Activated naive CD4-positive, alpha-beta T cell treated with anti-CD3 and anti-CD28 coated beads for 36 hours (primary cell): ENCODE results near the gene ANKRD6. TPM values are rescaled to one million over a fixed set of nuclear protein-coding genes. Genes with fewer than 3 reads are reported as not detected.
"Not testable (repeated sequence)": the region's sequence is repeated elsewhere in the genome, so short reads cannot be mapped to it uniquely, and the experiment has no call there.

Source experiments
- CTCF ChIA-PET: fragments of 350-600 bp; sonication (Branson Sonifier 250); formaldehyde crosslinking; loops from one replicate; lab custom pipeline; 2021; ENCODE audit warnings: antibody characterized with exemption; lab: Charles Lee
- DNase-seq: peaks from one replicate; pipeline ENCODE4 v3.0.0-alpha.2; 2020
- H3K27ac Mint-ChIP-seq: one replicate; pipeline ENCODE4 v1.8.0; 2021; ENCODE audit warnings: mild to moderate bottlenecking, mixed read lengths
- H3K27me3 Mint-ChIP-seq: one replicate; pipeline ENCODE4 v1.8.0; 2021; ENCODE audit warnings: low read depth, mixed read lengths
- H3K36me3 Mint-ChIP-seq: one replicate; pipeline ENCODE4 v1.8.0; 2021; ENCODE audit warnings: low read depth, mixed read lengths
- H3K4me1 Mint-ChIP-seq: one replicate; pipeline ENCODE4 v1.8.0; 2021; ENCODE audit warnings: low read depth, mixed read lengths
- H3K4me3 Mint-ChIP-seq: one replicate; pipeline ENCODE4 v1.8.0; 2021; ENCODE audit warnings: mild to moderate bottlenecking, moderate library complexity, mixed read lengths
- H3K9me3 Mint-ChIP-seq: one replicate; pipeline ENCODE4 v1.8.0; 2021; ENCODE audit warnings: mixed read lengths
- intact Hi-C: fragments of 100-400 bp; cut with micrococcal nuclease; formaldehyde crosslinking; loops from one replicate; pipeline ENCODE4 v1.15.1; 2023
- total RNA-seq, 2 experiments: library from RNA; stranded (reverse); gene quantifications; one replicate each; pipeline ENCODE4 v1.2.3, GENCODE V29; 2021

ANKRD6 gene
- total RNA-seq = 1 to 10 TPM; 1.5 to 1.6 TPM

DNA sequence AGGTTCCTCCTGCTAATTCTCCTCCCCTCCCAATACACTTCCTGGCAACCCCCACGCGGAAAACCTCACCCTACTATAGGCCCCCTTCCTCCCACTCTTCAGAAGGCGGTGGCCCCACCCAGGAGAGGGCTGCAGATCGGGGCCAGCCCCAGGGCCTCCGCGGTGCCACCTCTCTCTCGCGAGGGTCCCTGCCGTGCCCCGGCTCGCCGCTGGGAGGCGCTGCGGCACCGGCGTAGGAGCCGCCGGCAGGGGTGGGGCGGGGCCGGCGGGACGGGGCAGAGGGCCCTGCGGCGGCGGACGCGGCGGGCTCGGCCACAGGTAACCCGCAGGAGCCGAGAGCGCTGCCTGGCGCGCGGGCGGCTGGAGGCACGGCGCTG is at the start of gene ANKRD6:
Gene ANKRD6 (plus strand): TSS at position 278 of the 377 bp plus-strand sequence. CDS start 133,825 bp downstream, outside the sequence.
- Mint-ChIP-seq H3K9me3 (no peaks in the 10 kb centered on the region), H3K27me3 (no peaks in the 10 kb centered on the region), H3K36me3 (no peaks in the 10 kb centered on the region), H3K27ac (no peak within 1 kb of the TSS), H3K4me1 (peaks cover 10% of the 10 kb centered on the region), H3K4me3 (peak within 1 kb of the TSS; percentile 69)
- CTCF ChIA-PET = interaction anchor here (0.6 to 3.7 kb wide), 32 partner anchors 9 to 336 kb away, joined by 3 to 43 read pairs (median 4); partner anchors contain the start of genes LYRM2 and RRAGD
- intact Hi-C loops = loop anchor here (1.0 to 2.0 kb wide), 5 partner anchors 21 to 1046 kb away; partner anchors contain the start of genes LYRM2 and RRAGD
- DNase-seq = peak; percentile 77

DNA sequence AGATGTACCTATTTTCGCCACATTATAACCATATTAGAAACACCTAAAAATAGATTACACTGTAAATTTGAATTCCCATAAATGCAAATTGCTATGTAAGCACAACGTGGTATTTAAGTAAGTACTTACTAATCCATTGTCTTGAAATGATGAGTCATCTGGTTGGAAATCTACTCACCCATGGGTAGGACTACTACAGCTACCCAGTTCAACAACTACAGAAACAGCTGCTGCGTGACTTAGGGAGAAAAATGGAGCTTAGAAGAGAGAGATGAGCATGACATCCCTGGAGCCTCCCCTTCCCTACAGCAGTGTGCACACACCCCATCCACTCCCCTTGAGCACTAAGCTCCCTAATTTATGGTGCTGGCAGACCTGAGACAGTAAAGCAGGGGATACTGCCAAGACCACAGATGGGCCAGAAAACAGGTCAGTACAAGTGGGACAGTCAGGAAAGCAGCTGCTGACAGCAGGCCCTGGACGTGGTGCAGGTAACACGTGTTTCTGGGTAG is 47.7 kb upstream of the ANKRD6 start:
- Mint-ChIP-seq H3K27me3 (no peaks in the 10 kb centered on the region), H3K9me3 (no peaks in the 10 kb centered on the region), H3K27ac (no peak overlapping the region), H3K4me1 (peaks cover 7% of the 10 kb centered on the region), H3K36me3 (peaks cover 8% of the 10 kb centered on the region), H3K4me3 (no peak overlapping the region)
- intact Hi-C loops = no loop called here
- no peak for DNase-seq
- CTCF ChIA-PET = interaction anchor here (0.6 to 2.1 kb wide), 2 partner anchors 9 to 13 kb away, joined by 3 to 10 read pairs; no protein-coding TSS in a partner anchor

DNA sequence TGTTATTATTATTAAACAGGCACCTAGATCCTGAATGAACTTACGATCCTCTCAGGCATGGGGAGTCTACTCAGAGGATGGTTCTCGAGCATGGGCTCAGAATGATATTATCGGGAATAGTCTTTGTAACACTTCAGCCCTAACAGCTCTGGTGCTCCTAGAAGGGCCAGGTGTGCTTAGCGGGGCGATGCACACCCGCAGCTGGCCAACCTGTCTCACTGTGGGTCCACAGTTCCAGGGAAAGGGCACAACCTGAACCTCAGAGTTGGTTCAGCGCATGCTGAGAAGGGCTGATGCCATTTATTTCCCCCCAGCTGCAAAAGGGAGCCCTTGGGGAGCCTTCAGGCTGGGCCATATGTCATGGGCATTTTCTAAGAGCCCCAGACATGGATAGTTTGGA is 47.1 kb upstream of the ANKRD6 start:
- no peak for DNase-seq
- Mint-ChIP-seq H3K27ac (no peak overlapping the region), H3K36me3 (peaks cover 8% of the 10 kb centered on the region), H3K27me3 (no peaks in the 10 kb centered on the region), H3K4me3 (no peak overlapping the region), H3K9me3 (no peaks in the 10 kb centered on the region), H3K4me1 (peaks cover 7% of the 10 kb centered on the region)
- CTCF ChIA-PET = interaction anchor here (0.6 to 2.1 kb wide), 2 partner anchors 10 to 14 kb away, joined by 3 to 10 read pairs; no protein-coding TSS in a partner anchor
- intact Hi-C loops = no loop called here

DNA sequence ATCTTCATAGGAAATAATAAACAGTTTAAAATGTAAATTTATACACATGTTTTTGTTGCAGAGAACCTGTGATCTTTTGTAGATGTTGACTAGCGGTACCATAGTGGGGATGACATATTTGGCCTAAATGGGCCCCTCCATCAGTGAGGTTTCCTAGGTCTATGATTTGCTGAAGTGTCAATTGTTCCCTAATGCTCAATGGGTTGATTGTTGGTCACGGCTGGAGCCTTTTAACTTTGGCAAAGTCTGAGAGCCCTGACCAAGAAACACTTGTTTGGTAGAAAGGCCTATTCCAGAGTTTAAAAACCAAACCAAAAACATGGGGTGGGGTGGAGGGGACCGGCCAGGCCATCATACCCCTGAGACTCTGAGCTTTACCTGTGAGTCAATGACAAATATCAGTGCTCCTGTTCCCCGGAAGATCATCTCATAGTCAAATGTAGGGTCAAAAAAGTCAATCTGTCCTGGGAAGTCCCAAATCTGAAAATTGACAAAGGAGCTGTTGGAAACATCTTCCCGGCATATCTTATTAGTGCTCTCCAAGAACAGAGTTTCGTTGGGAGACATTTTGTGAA is 45.9 kb upstream of the ANKRD6 start:
- Mint-ChIP-seq H3K27ac (no peak overlapping the region), H3K9me3 (no peaks in the 10 kb centered on the region), H3K27me3 (no peaks in the 10 kb centered on the region), H3K4me3 (no peak overlapping the region), H3K4me1 (peaks cover 7% of the 10 kb centered on the region), H3K36me3 (peaks cover 8% of the 10 kb centered on the region)
- no peak for DNase-seq
- intact Hi-C loops = no loop called here
- CTCF ChIA-PET = interaction anchor here (0.7 to 2.4 kb wide), 2 partner anchors 15 to 49 kb away, joined by 3 to 11 read pairs; no protein-coding TSS in a partner anchor

DNA sequence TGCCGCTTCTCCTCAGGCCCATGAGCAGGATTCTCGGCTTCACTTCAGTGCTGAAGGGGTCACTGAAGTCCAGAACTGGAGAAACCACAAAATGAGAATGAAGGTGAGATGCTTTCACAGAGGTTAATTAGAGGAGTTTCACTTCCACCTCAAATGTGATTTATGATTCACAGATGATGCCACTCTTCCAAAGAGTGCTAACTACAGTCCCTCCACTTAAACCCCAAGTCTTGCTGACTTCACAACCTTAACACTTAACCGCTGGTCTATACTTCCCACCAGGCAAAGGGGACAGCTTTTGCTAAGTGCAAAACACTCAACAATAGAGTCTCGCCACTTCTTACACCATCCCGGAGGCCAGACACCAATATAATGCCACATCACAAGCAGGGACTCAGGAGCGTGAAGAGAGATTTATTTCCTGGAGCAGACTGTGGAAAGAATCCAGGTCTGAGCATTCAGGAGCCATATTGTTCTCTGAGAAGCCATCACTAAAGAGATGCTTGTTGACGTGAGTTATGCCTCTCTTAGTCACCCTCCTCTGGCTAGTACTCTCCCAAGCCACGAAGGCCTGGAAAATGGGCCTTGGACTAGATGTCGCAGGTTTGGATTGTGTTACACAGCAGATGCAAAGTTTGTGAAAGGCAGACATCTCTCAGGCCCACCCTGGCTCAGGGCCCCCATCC is 45.3 kb upstream of the ANKRD6 start:
- intact Hi-C loops = no loop called here
- Mint-ChIP-seq H3K9me3 (no peaks in the 10 kb centered on the region), H3K4me1 (peaks cover 7% of the 10 kb centered on the region), H3K4me3 (no peak overlapping the region), H3K27ac (no peak overlapping the region), H3K36me3 (peaks cover 8% of the 10 kb centered on the region), H3K27me3 (no peaks in the 10 kb centered on the region)
- DNase-seq = no peak
- CTCF ChIA-PET = interaction anchor here (1.0 to 2.4 kb wide), 2 partner anchors 9 to 16 kb away, joined by 3 to 11 read pairs; no protein-coding TSS in a partner anchor

DNA sequence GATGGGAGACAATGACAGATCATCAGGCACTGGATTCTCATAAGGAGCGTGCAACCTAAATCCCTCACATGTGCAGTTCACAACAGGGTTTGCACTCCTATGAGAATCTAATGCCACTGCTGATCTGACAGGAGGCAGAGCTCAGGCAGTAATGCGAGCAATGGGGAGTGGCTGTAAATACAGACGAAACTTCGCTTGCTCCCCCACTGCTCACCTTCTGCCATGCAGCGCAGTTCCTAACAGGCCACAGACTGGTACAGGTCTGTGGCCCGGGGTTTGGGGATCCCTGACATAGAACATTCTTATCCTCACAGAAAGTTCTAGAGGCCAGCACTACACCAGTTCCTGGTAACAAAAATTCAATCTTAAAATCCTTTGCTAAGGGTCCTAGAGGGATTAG is 44.1 kb upstream of the ANKRD6 start:
- intact Hi-C loops = no loop called here
- no peak for DNase-seq
- H3K9me3 Mint-ChIP-seq = peaks cover 7% of the 10 kb centered on the region
- no peak overlapping the region for H3K27ac Mint-ChIP-seq
- H3K27me3 Mint-ChIP-seq = no peaks in the 10 kb centered on the region
- no peak overlapping the region for H3K4me3 Mint-ChIP-seq
- H3K36me3 Mint-ChIP-seq = peaks cover 14% of the 10 kb centered on the region
- CTCF ChIA-PET = interaction anchor here (2.4 kb wide), 1 partner anchor 17 kb away, joined by 11 read pairs; no protein-coding TSS in a partner anchor
- H3K4me1 Mint-ChIP-seq = peaks cover 7% of the 10 kb centered on the region

DNA sequence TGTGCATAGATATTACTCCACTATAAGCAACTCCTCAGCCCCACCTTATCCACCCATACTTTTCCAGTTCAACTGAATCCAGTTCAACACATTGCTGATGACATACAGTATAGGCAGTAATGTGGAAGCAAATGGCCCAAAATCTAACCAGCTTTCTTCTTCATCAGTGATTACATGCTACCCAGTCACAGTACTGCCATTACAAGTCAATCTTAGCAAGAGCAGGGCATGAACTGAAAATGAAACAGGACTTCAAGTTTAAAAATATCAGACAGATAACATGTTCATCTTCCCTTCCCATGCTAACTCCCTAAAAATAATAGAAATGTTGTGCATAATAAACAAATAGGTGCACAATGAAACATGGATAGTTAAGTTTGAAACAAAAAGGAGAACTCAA is 40.1 kb upstream of the ANKRD6 start:
- no peak for DNase-seq
- H3K4me3 Mint-ChIP-seq = no peak overlapping the region
- H3K27me3 Mint-ChIP-seq = no peaks in the 10 kb centered on the region
- CTCF ChIA-PET = interaction anchor here (1.6 kb wide), 1 partner anchor 21 kb away, joined by 4 read pairs; no protein-coding TSS in a partner anchor
- H3K9me3 Mint-ChIP-seq = peaks cover 8% of the 10 kb centered on the region
- intact Hi-C loops = no loop called here
- H3K4me1 Mint-ChIP-seq = no peaks in the 10 kb centered on the region
- H3K36me3 Mint-ChIP-seq = peaks cover 7% of the 10 kb centered on the region
- H3K27ac Mint-ChIP-seq = no peak overlapping the region

DNA sequence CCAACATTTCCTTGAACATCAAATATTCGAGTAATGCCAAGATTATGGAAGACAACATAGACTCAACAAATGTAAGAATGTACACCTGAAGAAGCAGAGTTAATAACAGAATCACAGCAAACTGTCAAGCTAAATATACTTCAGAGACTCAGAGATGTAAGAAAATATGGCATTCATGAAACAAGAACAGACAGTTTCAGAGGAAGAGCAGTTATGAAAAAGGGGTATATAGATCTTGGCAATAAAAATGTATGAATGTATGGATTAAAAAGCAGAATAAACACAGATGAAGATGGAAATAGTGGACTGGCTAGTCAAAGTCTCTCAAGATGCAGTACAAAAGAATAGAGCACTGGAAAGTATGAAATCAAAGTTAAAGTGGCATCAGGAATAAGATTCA is 39.3 kb upstream of the ANKRD6 start:
- CTCF ChIA-PET = interaction anchor here (0.7 to 1.6 kb wide), 2 partner anchors 18 to 22 kb away, joined by 4 read pairs; no protein-coding TSS in a partner anchor
- H3K27ac Mint-ChIP-seq = no peak overlapping the region
- no peak overlapping the region for H3K4me3 Mint-ChIP-seq
- H3K27me3 Mint-ChIP-seq = no peaks in the 10 kb centered on the region
- H3K9me3 Mint-ChIP-seq = peaks cover 8% of the 10 kb centered on the region
- intact Hi-C loops = no loop called here
- DNase-seq = no peak
- peaks cover 7% of the 10 kb centered on the region for H3K36me3 Mint-ChIP-seq
- no peaks in the 10 kb centered on the region for H3K4me1 Mint-ChIP-seq

DNA sequence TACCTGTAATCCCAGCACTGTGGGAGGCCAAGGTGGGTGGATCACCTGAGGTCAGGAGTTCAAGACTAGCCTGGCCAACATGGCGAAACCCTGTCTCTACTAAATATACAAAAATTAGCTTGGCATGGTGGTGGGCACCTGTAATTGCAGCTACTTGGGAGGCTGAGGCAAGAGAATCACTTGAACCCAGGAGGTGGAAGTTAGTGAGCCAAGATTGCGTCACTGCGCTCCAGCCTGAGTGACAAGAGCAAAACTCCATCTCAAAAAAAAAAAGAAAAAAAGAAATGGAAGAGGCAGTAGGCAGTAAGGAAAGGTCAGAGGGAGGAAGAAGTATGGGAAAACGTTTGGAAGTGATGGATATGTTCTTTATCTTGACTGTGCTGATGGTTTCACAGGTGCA is 35.1 kb upstream of the ANKRD6 start:
- H3K9me3 Mint-ChIP-seq, DNase-seq, H3K27ac Mint-ChIP-seq, H3K27me3 Mint-ChIP-seq, H3K4me1 Mint-ChIP-seq, intact Hi-C loops, H3K4me3 Mint-ChIP-seq, H3K36me3 Mint-ChIP-seq: not testable (repeated sequence)
- CTCF ChIA-PET = interaction anchor here (0.7 to 1.1 kb wide), 2 partner anchors 26 to 215 kb away, joined by 3 read pairs; no protein-coding TSS in a partner anchor

DNA sequence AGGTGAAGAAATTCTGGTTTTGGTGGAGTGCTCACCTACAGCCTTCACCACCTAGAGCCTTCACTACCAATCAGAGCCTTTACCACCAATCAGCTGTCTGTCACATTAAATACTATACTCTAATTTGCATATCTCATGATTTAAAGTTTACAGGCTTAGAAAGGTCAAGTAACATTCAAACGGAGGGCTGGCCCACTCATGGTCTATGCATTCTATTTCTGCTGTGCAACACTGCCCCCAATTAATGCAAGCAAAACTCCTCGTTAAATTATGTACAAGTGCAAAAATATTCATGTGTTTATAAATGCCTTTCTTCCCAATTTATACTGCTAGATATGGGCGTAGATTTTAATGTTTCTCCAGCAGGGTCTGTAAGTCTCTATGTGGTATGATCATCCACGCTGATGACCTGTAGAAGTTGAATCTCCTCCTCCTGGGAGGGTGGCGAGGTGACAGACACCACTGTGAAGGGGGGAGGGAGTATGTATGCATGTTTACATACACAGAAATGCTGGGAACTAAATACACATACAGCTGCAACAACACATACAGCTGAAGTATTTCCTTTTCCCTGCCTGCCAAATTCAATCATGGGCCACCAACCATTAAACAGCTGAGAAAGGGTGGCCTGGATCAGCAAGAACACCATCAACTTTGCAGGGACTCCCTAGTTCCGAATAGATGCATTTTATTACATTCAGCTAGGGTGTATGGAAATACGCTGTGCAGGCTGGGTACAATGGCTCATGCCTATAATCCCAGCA is 34.0 kb upstream of the ANKRD6 start:
- H3K27me3 Mint-ChIP-seq = no peaks in the 10 kb centered on the region
- no peak overlapping the region for H3K4me3 Mint-ChIP-seq
- intact Hi-C loops = no loop called here
- no peaks in the 10 kb centered on the region for H3K4me1 Mint-ChIP-seq
- H3K36me3 Mint-ChIP-seq = no peaks in the 10 kb centered on the region
- DNase-seq = no peak
- CTCF ChIA-PET = interaction anchor here (1.1 kb wide), 1 partner anchor 27 kb away, joined by 3 read pairs; no protein-coding TSS in a partner anchor
- no peak overlapping the region for H3K27ac Mint-ChIP-seq
- H3K9me3 Mint-ChIP-seq = peaks cover under 1% of the 10 kb centered on the region

DNA sequence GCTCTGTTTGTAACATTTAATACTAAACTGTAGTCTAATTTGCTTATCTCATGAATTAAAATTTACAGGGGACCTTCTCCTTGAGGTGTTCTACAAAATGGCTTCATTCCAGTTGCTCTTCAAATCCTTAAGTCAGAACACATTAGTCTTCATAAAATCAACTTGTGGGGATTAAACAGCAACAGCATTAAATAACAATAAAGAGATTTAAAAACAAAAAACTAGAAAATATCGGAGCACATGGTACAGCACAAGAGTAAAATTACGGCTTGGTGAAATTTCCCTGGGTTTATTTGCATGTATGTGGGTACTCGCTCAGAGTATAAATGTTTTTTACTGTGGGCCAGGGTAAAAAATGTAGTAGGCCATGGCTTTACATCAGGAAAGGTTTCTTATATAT is 32.9 kb upstream of the ANKRD6 start:
- no peaks in the 10 kb centered on the region for H3K4me1 Mint-ChIP-seq
- intact Hi-C loops = no loop called here
- CTCF ChIA-PET = interaction anchor here (0.6 kb wide), 1 partner anchor 28 kb away, joined by 4 read pairs; no protein-coding TSS in a partner anchor
- no peaks in the 10 kb centered on the region for H3K36me3 Mint-ChIP-seq
- no peak overlapping the region for H3K4me3 Mint-ChIP-seq
- no peaks in the 10 kb centered on the region for H3K9me3 Mint-ChIP-seq
- H3K27me3 Mint-ChIP-seq = no peaks in the 10 kb centered on the region
- no peak overlapping the region for H3K27ac Mint-ChIP-seq
- no peak for DNase-seq
